ENCODE measurements around the gene CTU1.

The CTU1 gene

DNA sequence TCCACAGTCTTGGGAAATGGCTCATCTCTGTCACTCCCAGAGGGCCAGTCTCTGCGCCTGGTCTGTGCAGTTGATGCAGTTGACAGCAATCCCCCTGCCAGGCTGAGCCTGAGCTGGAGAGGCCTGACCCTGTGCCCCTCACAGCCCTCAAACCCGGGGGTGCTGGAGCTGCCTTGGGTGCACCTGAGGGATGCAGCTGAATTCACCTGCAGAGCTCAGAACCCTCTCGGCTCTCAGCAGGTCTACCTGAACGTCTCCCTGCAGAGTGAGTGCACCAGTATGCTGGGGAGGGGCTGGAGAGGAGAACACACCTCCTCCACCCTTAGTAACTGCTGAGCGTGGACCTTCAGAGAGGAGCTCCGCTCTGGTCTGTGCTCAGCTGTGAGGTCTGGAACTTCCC lies 18.8 kb upstream of the CTU1 start:
- H3K4ac ChIP-seq (ENCODE audit: low read depth, low read length) = no peak overlapping the region
- no peaks in the 10 kb centered on the region for H3K36me3 ChIP-seq (ENCODE audit: control insufficient read depth in 1 of 2, insufficient read depth in 2 of 2, low read length in 2 of 2)
- no peak overlapping the region for H2AK5ac ChIP-seq (ENCODE audit: low read length)
- H2AFZ ChIP-seq (ENCODE audit: insufficient read depth, low read length, poor library complexity) = no peak overlapping the region
- H3K9ac ChIP-seq (ENCODE audit: low read length) = no peak overlapping the region
- no CpG with 5 or more reads among the region's 6 CpGs for WGBS (ENCODE audit: extremely low coverage, insufficient coverage, insufficient read length)
- no peaks in the 10 kb centered on the region for H3K27me3 ChIP-seq (ENCODE audit: insufficient read depth, low read length)
- no peaks in the 10 kb centered on the region for H3K4me1 ChIP-seq (ENCODE audit: control insufficient read depth in 1 of 2, insufficient read depth in 2 of 2, low read length in 2 of 2)
- no peak for DNase-seq
- H2BK12ac ChIP-seq (ENCODE audit: low read length) = no peak overlapping the region
- no peaks in the 10 kb centered on the region for H3K79me1 ChIP-seq (ENCODE audit: low read length)
- H3K4me3 ChIP-seq (ENCODE audit: low read depth, low read length) = no peak overlapping the region
- no peak overlapping the region for H3K23ac ChIP-seq (ENCODE audit: low read length)
- H2BK120ac ChIP-seq (ENCODE audit: insufficient read depth, low read length, poor library complexity) = no peak overlapping the region
- H2BK5ac ChIP-seq (ENCODE audit: low read depth, low read length, poor library complexity) = no peak overlapping the region
- H4K12ac ChIP-seq (ENCODE audit: low read depth, low read length) = no peak overlapping the region
- H4K91ac ChIP-seq (ENCODE audit: low read depth, low read length) = no peak overlapping the region
- H3K18ac ChIP-seq (ENCODE audit: low read length) = no peak overlapping the region
- no peak overlapping the region for H3K4me2 ChIP-seq (ENCODE audit: low read length)
- no peaks in the 10 kb centered on the region for H3K79me2 ChIP-seq (ENCODE audit: control insufficient read depth, insufficient read depth, low read length, poor library complexity)
- no peak overlapping the region for H4K8ac ChIP-seq (ENCODE audit: low read depth, low read length)
- H3K27ac ChIP-seq (ENCODE audit: low read depth, low read length) = no peak overlapping the region
- no peak overlapping the region for H3K14ac ChIP-seq (ENCODE audit: low read length)
- H3K9me3 ChIP-seq (ENCODE audit: insufficient read depth, low read depth, low read length) = no peaks in the 10 kb centered on the region

DNA sequence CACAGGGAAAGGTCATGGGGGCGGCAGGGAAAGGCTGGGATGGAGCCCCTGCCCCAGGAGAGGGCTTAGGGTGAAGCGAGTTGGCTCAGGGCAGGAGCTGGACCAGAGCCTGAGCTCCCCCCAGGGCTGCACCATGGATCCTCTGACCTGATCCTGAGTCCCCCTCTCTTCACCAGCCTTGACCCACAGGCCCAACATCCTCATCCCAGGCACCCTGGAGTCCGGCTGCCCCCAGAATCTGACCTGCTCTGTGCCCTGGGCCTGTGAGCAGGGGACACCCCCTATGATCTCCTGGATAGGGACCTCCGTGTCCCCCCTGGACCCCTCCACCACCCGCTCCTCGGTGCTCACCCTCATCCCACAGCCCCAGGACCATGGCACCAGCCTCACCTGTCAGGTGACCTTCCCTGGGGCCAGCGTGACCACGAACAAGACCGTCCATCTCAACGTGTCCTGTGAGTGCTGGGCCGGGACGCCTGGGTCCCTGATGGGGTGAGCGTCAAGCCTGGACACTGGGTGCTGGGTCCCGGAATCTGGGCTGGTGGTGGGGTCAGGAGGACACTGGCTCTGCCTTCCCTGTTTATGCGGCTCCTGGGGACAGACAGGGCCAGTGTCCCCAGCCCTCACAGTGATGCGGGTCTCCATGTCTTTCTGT lies 17.3 kb upstream of the CTU1 start:
- no peak for DNase-seq
- Histone ChIP-seq H3K9ac (ENCODE audit: low read length) (no peak overlapping the region), H3K27me3 (ENCODE audit: insufficient read depth, low read length) (no peaks in the 10 kb centered on the region), H2AK5ac (ENCODE audit: low read length) (no peak overlapping the region), H4K91ac (ENCODE audit: low read depth, low read length) (no peak overlapping the region), H3K9me3 (ENCODE audit: insufficient read depth, low read depth, low read length) (no peaks in the 10 kb centered on the region), H4K12ac (ENCODE audit: low read depth, low read length) (no peak overlapping the region), H3K18ac (ENCODE audit: low read length) (no peak overlapping the region), H3K23ac (ENCODE audit: low read length) (no peak overlapping the region), H3K4ac (ENCODE audit: low read depth, low read length) (no peak overlapping the region), H2BK5ac (ENCODE audit: low read depth, low read length, poor library complexity) (no peak overlapping the region), H3K27ac (ENCODE audit: low read depth, low read length) (no peak overlapping the region), H3K14ac (ENCODE audit: low read length) (no peak overlapping the region), H3K79me2 (ENCODE audit: control insufficient read depth, insufficient read depth, low read length, poor library complexity) (no peaks in the 10 kb centered on the region), H2AFZ (ENCODE audit: insufficient read depth, low read length, poor library complexity) (no peak overlapping the region), H3K36me3 (ENCODE audit: control insufficient read depth in 1 of 2, insufficient read depth in 2 of 2, low read length in 2 of 2) (no peaks in the 10 kb centered on the region), H3K4me1 (ENCODE audit: control insufficient read depth in 1 of 2, insufficient read depth in 2 of 2, low read length in 2 of 2) (no peaks in the 10 kb centered on the region), H3K4me2 (ENCODE audit: low read length) (no peak overlapping the region), H2BK120ac (ENCODE audit: insufficient read depth, low read length, poor library complexity) (no peak overlapping the region), H2BK12ac (ENCODE audit: low read length) (no peak overlapping the region), H3K4me3 (ENCODE audit: low read depth, low read length) (no peak overlapping the region), H3K79me1 (ENCODE audit: low read length) (no peaks in the 10 kb centered on the region), H4K8ac (ENCODE audit: low read depth, low read length) (no peak overlapping the region)
- no CpG with 5 or more reads among the region's 16 CpGs for WGBS (ENCODE audit: extremely low coverage, insufficient coverage, insufficient read length)

DNA sequence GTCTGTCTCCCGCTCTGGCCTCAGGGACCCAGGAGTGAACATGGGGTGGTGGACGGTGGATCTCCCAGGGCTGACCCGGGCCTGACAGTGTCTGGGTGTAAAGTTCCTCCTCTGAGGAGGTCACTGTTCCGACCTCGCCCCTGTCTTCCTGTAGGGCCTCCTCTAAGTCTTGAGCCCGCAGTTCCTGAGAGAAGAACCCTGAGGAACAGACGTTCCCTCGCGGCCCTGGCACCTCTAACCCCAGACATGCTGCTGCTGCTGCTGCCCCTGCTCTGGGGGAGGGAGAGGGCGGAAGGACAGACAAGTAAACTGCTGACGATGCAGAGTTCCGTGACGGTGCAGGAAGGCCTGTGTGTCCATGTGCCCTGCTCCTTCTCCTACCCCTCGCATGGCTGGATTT lies 16.5 kb upstream of the CTU1 start, which contains the start of gene SIGLEC9:
Gene SIGLEC9 (plus strand): TSS at position 178 of the 400 bp plus-strand sequence. CDS start 69 bp downstream, at position 247.
- H2BK120ac ChIP-seq (ENCODE audit: insufficient read depth, low read length, poor library complexity) = no peak within 1 kb of the TSS
- no peak within 1 kb of the TSS for H3K9ac ChIP-seq (ENCODE audit: low read length)
- no peak within 1 kb of the TSS for H2BK12ac ChIP-seq (ENCODE audit: low read length)
- H3K27ac ChIP-seq (ENCODE audit: low read depth, low read length) = no peak within 1 kb of the TSS
- no peak within 1 kb of the TSS for H2AFZ ChIP-seq (ENCODE audit: insufficient read depth, low read length, poor library complexity)
- no peak within 1 kb of the TSS for H3K4ac ChIP-seq (ENCODE audit: low read depth, low read length)
- no peak within 1 kb of the TSS for H3K14ac ChIP-seq (ENCODE audit: low read length)
- no peak within 1 kb of the TSS for H4K12ac ChIP-seq (ENCODE audit: low read depth, low read length)
- no peak for DNase-seq
- H3K79me2 ChIP-seq (ENCODE audit: control insufficient read depth, insufficient read depth, low read length, poor library complexity) = no peaks in the 10 kb centered on the region
- H3K4me1 ChIP-seq (ENCODE audit: control insufficient read depth in 1 of 2, insufficient read depth in 2 of 2, low read length in 2 of 2) = no peaks in the 10 kb centered on the region
- H3K4me3 ChIP-seq (ENCODE audit: low read depth, low read length) = no peak within 1 kb of the TSS
- no peak within 1 kb of the TSS for H4K8ac ChIP-seq (ENCODE audit: low read depth, low read length)
- no peaks in the 10 kb centered on the region for H3K79me1 ChIP-seq (ENCODE audit: low read length)
- no CpG with 5 or more reads among the region's 14 CpGs for WGBS (ENCODE audit: extremely low coverage, insufficient coverage, insufficient read length)
- no peaks in the 10 kb centered on the region for H3K9me3 ChIP-seq (ENCODE audit: insufficient read depth, low read depth, low read length)
- no peak within 1 kb of the TSS for H4K91ac ChIP-seq (ENCODE audit: low read depth, low read length)
- H3K18ac ChIP-seq (ENCODE audit: low read length) = no peak within 1 kb of the TSS
- H3K27me3 ChIP-seq (ENCODE audit: insufficient read depth, low read length) = no peaks in the 10 kb centered on the region
- no peaks in the 10 kb centered on the region for H3K36me3 ChIP-seq (ENCODE audit: control insufficient read depth in 1 of 2, insufficient read depth in 2 of 2, low read length in 2 of 2)
- no peak within 1 kb of the TSS for H3K23ac ChIP-seq (ENCODE audit: low read length)
- no peak within 1 kb of the TSS for H3K4me2 ChIP-seq (ENCODE audit: low read length)
- no peak within 1 kb of the TSS for H2BK5ac ChIP-seq (ENCODE audit: low read depth, low read length, poor library complexity)
- H2AK5ac ChIP-seq (ENCODE audit: low read length) = no peak within 1 kb of the TSS

DNA sequence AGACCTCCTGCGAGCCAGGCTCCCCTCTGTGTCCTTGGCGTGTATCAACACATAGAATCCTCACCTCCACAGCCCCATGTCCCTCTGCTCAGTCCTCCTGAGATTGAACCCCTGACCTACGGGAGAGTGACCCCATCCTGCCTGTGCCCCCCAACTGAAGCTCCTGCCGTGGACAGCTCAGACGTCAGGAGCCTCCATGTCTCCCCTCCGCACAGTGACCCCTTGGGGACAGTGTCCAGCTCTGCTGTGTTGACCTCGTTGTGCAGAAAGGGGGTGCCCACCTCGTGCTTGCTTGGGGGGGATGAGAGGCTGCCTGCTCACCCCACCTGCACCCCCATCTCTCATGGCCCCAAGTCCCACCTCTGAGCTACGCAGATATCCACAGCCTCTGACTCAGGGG lies 16.0 kb upstream of the CTU1 start:
- no CpG with 5 or more reads among the region's 9 CpGs for WGBS (ENCODE audit: extremely low coverage, insufficient coverage, insufficient read length)

More for the DNA sequence above, 16.0 kb upstream of the CTU1 start:
- Histone ChIP-seq H3K27ac (ENCODE audit: low read depth, low read length) (no peak overlapping the region), H3K4ac (ENCODE audit: low read depth, low read length) (no peak overlapping the region), H4K91ac (ENCODE audit: low read depth, low read length) (no peak overlapping the region), H3K36me3 (ENCODE audit: control insufficient read depth in 1 of 2, insufficient read depth in 2 of 2, low read length in 2 of 2) (no peaks in the 10 kb centered on the region), H3K4me3 (ENCODE audit: low read depth, low read length) (no peak overlapping the region), H2BK120ac (ENCODE audit: insufficient read depth, low read length, poor library complexity) (no peak overlapping the region), H2BK5ac (ENCODE audit: low read depth, low read length, poor library complexity) (no peak overlapping the region), H3K14ac (ENCODE audit: low read length) (no peak overlapping the region), H3K79me2 (ENCODE audit: control insufficient read depth, insufficient read depth, low read length, poor library complexity) (no peaks in the 10 kb centered on the region), H3K4me2 (ENCODE audit: low read length) (no peak overlapping the region), H2AK5ac (ENCODE audit: low read length) (no peak overlapping the region), H4K12ac (ENCODE audit: low read depth, low read length) (no peak overlapping the region), H2AFZ (ENCODE audit: insufficient read depth, low read length, poor library complexity) (no peak overlapping the region), H3K18ac (ENCODE audit: low read length) (no peak overlapping the region), H2BK12ac (ENCODE audit: low read length) (no peak overlapping the region), H3K9ac (ENCODE audit: low read length) (no peak overlapping the region), H4K8ac (ENCODE audit: low read depth, low read length) (no peak overlapping the region), H3K4me1 (ENCODE audit: control insufficient read depth in 1 of 2, insufficient read depth in 2 of 2, low read length in 2 of 2) (no peaks in the 10 kb centered on the region), H3K23ac (ENCODE audit: low read length) (no peak overlapping the region), H3K79me1 (ENCODE audit: low read length) (no peaks in the 10 kb centered on the region), H3K27me3 (ENCODE audit: insufficient read depth, low read length) (no peaks in the 10 kb centered on the region), H3K9me3 (ENCODE audit: insufficient read depth, low read depth, low read length) (no peaks in the 10 kb centered on the region)
- no peak for DNase-seq
